Keratinocyte (primary cell): ENCODE measurements around the gene DRICH1. TPM values are rescaled to one million over a fixed set of nuclear protein-coding genes. Genes with fewer than 3 reads are reported as not detected.

Experiments
- DNase-seq: peaks from one replicate; pipeline ENCODE4 v3.0.0-alpha.2; 2011; ENCODE audit warnings: low read depth, missing footprints, low spot score
- FAIRE-seq: peaks from 2 replicates; lab custom pipeline; 2011; peaks lifted over from hg19 to GRCh38; lab: Jason Lieb, UNC
- H2AFZ ChIP-seq: 2 replicates; pipeline ENCODE4 v1.6.0; 2012; ENCODE audit warnings: low read length, control low read depth, inconsistent platforms; ENCODE audit not compliant: control insufficient read depth
- H3K27ac ChIP-seq: 2 replicates; pipeline ENCODE4 v1.5.1; 2011; ENCODE audit warnings: low read length; ENCODE audit not compliant: control insufficient read depth, insufficient read depth
- H3K27me3 ChIP-seq: 3 replicates; pipeline ENCODE4 v1.6.0; 2011; ENCODE audit warnings: low read length; ENCODE audit not compliant: control insufficient read depth, insufficient read depth; ENCODE audit errors: extremely low read depth
- H3K36me3 ChIP-seq, 2 experiments: 2 replicates in 1 of 2; 3 replicates in 1 of 2; pipeline ENCODE4 v1.5.1; 2011; ENCODE audit warnings: low read length in 2 of 2, mild to moderate bottlenecking in 1 of 2; ENCODE audit not compliant: control insufficient read depth in 2 of 2, insufficient read depth in 2 of 2; ENCODE audit errors: extremely low read depth in 1 of 2
- H3K4me1 ChIP-seq: 3 replicates; pipeline ENCODE4 v1.5.1; 2011; ENCODE audit warnings: low read length; ENCODE audit not compliant: control insufficient read depth, insufficient read depth; ENCODE audit errors: extremely low read depth
- H3K4me2 ChIP-seq: 3 replicates; pipeline ENCODE4 v1.6.0; 2011; ENCODE audit warnings: low read depth, low read length; ENCODE audit not compliant: control insufficient read depth, insufficient read depth; ENCODE audit errors: extremely low read depth
- H3K4me3 ChIP-seq, 3 experiments: fragments of 200-600 bp in 1 of 3; sonication (generic) in 1 of 3; 2 replicates in 2 of 3; 3 replicates in 1 of 3; pipeline ENCODE4 v1.5.1; 2011 to 2016; ENCODE audit warnings: low read length in 3 of 3, mild to moderate bottlenecking in 3 of 3, control low read depth in 2 of 3, inconsistent platforms in 1 of 3, low read depth in 1 of 3, mixed read lengths in 1 of 3, mixed run types in 1 of 3, moderate library complexity in 1 of 3; ENCODE audit not compliant: control insufficient read depth in 2 of 3, insufficient read depth in 2 of 3; ENCODE audit errors: extremely low read depth in 1 of 3
- H3K79me2 ChIP-seq: 2 replicates; pipeline ENCODE4 v1.6.0; 2012; ENCODE audit warnings: low read length; ENCODE audit not compliant: control insufficient read depth, insufficient read depth
- H3K9ac ChIP-seq: 3 replicates; pipeline ENCODE4 v1.6.0; 2011; ENCODE audit warnings: low read length; ENCODE audit not compliant: control insufficient read depth, insufficient read depth; ENCODE audit errors: extremely low read depth
- H3K9me1 ChIP-seq: 3 replicates; pipeline ENCODE4 v1.6.0; 2011; ENCODE audit warnings: low read length; ENCODE audit not compliant: control insufficient read depth, insufficient read depth; ENCODE audit errors: extremely low read depth
- H3K9me3 ChIP-seq: 2 replicates; pipeline ENCODE4 v1.5.1; 2012; ENCODE audit warnings: low read depth, low read length; ENCODE audit not compliant: control insufficient read depth
- H4K20me1 ChIP-seq: 3 replicates; pipeline ENCODE4 v1.6.0; 2011; ENCODE audit warnings: low read length; ENCODE audit not compliant: control insufficient read depth, insufficient read depth; ENCODE audit errors: extremely low read depth
- CTCF ChIP-seq, 3 experiments: IDR thresholded peaks in 1 of 3; conservative IDR thresholded peaks in 1 of 3; optimal IDR thresholded peaks in 1 of 3; 2 replicates in 2 of 3; 3 replicates in 1 of 3; pipeline versions ENCODE3 to v1.5.1; 2011; ENCODE audit warnings: low read length in 3 of 3, mild to moderate bottlenecking in 3 of 3, moderate library complexity in 2 of 3, control low read depth in 1 of 3, inconsistent platforms in 1 of 3; ENCODE audit not compliant: insufficient read depth in 2 of 3; ENCODE audit errors: extremely low read depth in 1 of 3
- EZH2 ChIP-seq: IDR thresholded peaks from one replicate; pipeline ENCODE4 v1.6.1; 2012; ENCODE audit warnings: inconsistent platforms, mild to moderate bottlenecking, low read length, moderate library complexity
- dilution Hi-C: fragments of 300-500 bp; cut with MboI; formaldehyde crosslinking; loops from one replicate; pipeline ENCODE4 v1.7.0; 2020; ENCODE audit warnings: low sequenced_read_pairs; ENCODE audit not compliant: extremely low pct_ligation_motif_present
- polyA plus RNA-seq, 5 experiments: library from polyadenylated mRNA; depleted of rRNA in 3 of 5; stranded (reverse) in 3 of 5; stranded (forward) in 1 of 5; unstranded in 1 of 5; fragments of >200 nt; gene quantifications; 1 replicate in 1 of 5; 2 replicates in 3 of 5; 3 replicates in 1 of 5; pipeline versions ENCODE4 v1.2.1 to v1.2.3, GENCODE V29; 2011 to 2012; ENCODE audit warnings: missing spikeins in 2 of 5, low read depth in 1 of 5, low replicate concordance in 1 of 5

The DRICH1 gene
- polyA plus RNA-seq, 1 donor (not counting 4 experiments of a cell fraction or from before 2014, with no cell fraction given) = 0.12 TPM

DNA sequence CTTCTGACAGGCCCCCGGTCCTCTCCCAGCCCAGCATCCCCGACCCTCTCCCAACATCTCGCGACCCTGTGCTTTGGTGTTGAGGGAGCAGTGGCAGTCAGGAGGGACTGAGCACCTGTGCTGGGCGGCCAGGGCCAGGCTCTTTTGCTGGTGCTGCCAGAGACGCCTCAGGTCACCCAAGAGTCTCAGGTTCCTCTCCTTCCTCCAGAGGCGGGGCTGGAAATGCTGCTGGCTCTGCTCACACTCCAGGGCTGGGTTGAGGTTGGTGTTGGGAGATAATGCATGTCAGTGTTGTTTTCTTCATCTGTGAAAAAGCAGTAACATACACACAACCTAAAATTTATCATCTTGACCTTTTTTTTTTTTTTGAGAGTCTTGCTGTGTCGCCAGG, 50.9 kb downstream of the DRICH1 start:
- Histone ChIP-seq H3K36me3 (no peaks in the 10 kb centered on the region), H3K79me2 (no peaks in the 10 kb centered on the region), H3K9me1 (no peaks in the 10 kb centered on the region), H4K20me1 (no peaks in the 10 kb centered on the region), H3K27me3 (peaks cover 4% of the 10 kb centered on the region), H3K9ac (no peak overlapping the region), H3K9me3 (no peaks in the 10 kb centered on the region), H2AFZ (no peak overlapping the region), H3K27ac (no peak overlapping the region), H3K4me2 (no peak overlapping the region), H3K4me1 (no peaks in the 10 kb centered on the region), H3K4me3 (no peak overlapping the region)
- TF ChIP-seq CTCF (optimal IDR thresholded peaks at IDR 0.05 in 1 of 3, IDR thresholded peaks at IDR 0.05 in 1 of 3, conservative IDR thresholded peaks at IDR 0.05 in 1 of 3; ENCODE audit: extremely low read depth in 1 of 3, insufficient read depth in 2 of 3, low read length in 3 of 3) (no peak), EZH2 (no peak)
- FAIRE-seq = no peak
- dilution Hi-C loops = no loop called here
- no peak for DNase-seq

GRCh38 chr22:23580576-23581259, 51.4 kb downstream of the DRICH1 start:
- no peak for DNase-seq
- H2AFZ ChIP-seq = no peak overlapping the region
- H3K4me3 ChIP-seq = no peak overlapping the region
- H3K9me1 ChIP-seq = no peaks in the 10 kb centered on the region
- no peak for TF ChIP-seq EZH2
- no peak for TF ChIP-seq CTCF (optimal IDR thresholded peaks at IDR 0.05 in 1 of 3, IDR thresholded peaks at IDR 0.05 in 1 of 3, conservative IDR thresholded peaks at IDR 0.05 in 1 of 3; ENCODE audit: extremely low read depth in 1 of 3, insufficient read depth in 2 of 3, low read length in 3 of 3)
- H4K20me1 ChIP-seq = no peaks in the 10 kb centered on the region
- no peak overlapping the region for H3K4me2 ChIP-seq
- H3K9ac ChIP-seq = no peak overlapping the region
- no peak overlapping the region for H3K27ac ChIP-seq
- no peaks in the 10 kb centered on the region for H3K9me3 ChIP-seq
- no peaks in the 10 kb centered on the region for H3K4me1 ChIP-seq
- peaks cover 4% of the 10 kb centered on the region for H3K27me3 ChIP-seq
- dilution Hi-C loops = no loop called here
- no peaks in the 10 kb centered on the region for H3K36me3 ChIP-seq
- no peaks in the 10 kb centered on the region for H3K79me2 ChIP-seq
- FAIRE-seq = no peak
